GM21381 (cell line): ENCODE results near the gene IL22RA2.

Experiments used
- ATAC-seq: cut with Tn5 transposase; IDR thresholded peaks from one replicate; pipeline ENCODE4 v1.9.1; 2021; ENCODE audit warnings: mild to moderate bottlenecking, moderate library complexity; ENCODE audit not compliant: unreplicated experiment

Gene IL22RA2

DNA sequence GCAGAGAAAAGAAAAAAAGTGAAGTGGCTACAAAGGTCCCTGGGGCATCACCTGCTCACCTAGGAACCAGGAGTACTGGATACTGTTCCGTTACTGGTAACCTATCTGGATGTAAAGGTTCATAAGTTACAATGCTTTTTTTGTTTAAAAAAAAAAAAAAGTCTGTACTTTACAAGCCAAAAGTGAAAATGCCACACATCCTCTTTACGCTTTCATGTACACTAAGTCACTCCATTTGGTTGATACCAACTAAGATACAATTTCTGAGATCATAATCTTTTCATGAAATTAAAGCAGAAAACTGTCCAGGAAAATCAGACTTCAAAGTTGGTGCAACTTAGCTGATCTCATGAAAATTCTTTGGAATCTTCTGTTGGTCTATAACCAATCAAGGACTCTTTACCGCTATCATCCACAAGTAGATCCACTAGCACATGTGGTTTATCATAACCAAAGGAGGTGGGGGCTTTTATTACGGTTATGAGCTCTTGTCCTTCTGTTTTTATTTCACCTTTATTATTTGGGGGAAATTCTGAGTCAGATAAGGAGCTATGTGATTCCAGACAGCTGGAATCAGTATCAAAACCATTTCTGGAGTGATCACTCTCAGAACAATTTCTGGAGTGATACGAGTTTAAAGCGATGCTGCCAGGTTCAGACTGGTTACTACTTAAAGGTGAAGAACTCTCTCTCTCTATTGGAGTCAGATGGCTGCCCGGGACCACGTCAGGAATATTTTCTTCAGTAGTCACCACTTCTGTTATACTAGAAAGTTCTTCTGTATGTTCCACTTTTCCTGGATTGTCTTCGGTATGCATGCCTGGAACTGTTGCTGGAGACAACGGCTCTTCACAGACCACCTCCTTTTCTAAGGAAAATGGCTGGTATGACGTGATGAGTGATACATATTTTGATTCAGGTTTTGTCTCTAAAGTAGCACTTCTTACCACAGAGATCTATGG lies 24.5 kb upstream of the IL22RA2 start:
- no peak for ATAC-seq

GRCh38 chr6:137193256-137194070 lies 20.0 kb upstream of the IL22RA2 start:
- no peak for ATAC-seq

DNA sequence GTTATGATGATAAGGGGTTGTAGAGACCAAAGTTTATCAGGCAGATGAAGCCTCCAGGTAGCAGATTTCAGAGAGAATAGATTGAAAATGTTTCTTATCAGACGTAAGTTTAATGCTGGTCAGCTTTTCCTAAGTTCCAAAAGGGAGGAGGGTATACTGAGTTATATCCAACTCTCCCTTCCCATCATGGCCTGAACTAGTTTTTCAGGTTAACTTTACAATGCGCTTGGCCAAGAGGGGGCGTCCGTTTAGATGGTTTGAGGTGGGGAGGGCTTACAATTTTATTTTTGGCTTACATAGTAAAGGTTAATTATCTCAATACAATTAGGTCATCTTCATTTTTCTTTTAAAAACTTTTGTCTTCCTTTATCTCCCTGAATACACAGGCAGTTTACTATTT lies 19.4 kb upstream of the IL22RA2 start:
- ATAC-seq, result no peak

DNA sequence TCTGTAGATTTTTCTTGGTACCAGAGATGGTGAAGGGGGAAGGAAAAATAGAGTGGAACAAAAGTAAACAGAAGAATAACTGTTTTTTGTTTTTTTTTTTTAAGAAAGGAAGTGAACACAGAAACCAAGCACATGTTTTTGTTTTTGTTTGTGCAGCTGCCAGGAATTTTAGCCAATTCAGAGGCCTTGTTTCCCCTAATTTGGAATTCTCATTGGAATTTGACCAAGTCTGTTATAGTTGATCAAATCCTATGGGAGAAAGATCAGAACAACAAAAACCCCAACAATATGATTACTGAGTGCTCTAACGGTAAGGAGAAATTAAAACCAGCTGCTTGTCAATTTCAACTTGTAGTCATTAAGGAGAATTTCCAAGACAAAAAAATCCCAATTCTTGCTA lies 18.2 kb upstream of the IL22RA2 start:
- ATAC-seq, result no peak

- no peak for ATAC-seq
Observed at GRCh38 chr6:137191236-137191635, 17.8 kb upstream of the IL22RA2 start.

DNA sequence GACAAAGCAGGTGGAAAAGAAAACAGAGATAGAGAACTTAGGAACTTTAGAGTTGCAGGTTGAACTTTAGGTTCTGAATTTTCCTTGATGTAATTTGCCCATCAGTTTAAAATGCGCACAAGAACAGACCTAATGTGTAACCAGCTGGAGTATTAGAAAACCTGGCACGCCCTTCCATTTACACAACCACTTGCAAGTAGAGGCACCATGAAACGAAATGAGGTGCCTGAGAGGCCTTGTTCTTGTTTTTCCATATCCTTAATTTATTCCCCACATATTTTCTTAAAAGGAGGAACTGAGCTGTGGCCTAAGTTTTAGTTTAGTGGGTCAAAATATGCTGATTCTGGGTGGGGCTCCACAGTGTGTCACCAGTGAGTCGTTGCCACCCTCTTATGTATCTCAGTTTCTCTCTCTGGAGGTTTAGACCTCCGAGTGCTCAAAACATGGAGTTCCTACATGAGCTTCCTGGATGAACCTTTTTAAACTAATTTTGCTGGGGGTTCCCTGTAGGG lies 17.2 kb upstream of the IL22RA2 start:
- ATAC-seq, result no peak

DNA sequence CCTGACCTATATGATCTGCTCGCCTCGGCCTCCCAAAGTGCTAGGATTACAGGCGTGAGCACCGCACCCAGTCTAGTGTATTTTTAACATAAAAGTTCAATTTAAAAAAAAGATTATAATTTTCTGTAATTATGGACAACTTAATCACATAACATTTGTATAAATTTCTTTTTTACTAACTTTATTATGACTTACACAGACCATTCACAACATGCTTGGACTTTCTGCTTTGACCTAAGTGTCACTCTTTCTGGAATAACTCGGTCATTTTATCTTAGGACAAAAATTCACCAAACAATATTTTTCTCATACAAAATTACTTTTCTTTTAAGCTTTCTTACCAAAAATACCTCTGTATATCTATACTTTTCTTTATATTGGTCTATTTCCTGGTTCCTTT lies 15.4 kb upstream of the IL22RA2 start:
- no peak for ATAC-seq

- ATAC-seq, result no peak
Observed at GRCh38 chr6:137185290-137185689, 11.8 kb upstream of the IL22RA2 start.

GRCh38 chr6:137182654-137183073 lies 9.2 kb upstream of the IL22RA2 start:
- ATAC-seq, result no peak

DNA sequence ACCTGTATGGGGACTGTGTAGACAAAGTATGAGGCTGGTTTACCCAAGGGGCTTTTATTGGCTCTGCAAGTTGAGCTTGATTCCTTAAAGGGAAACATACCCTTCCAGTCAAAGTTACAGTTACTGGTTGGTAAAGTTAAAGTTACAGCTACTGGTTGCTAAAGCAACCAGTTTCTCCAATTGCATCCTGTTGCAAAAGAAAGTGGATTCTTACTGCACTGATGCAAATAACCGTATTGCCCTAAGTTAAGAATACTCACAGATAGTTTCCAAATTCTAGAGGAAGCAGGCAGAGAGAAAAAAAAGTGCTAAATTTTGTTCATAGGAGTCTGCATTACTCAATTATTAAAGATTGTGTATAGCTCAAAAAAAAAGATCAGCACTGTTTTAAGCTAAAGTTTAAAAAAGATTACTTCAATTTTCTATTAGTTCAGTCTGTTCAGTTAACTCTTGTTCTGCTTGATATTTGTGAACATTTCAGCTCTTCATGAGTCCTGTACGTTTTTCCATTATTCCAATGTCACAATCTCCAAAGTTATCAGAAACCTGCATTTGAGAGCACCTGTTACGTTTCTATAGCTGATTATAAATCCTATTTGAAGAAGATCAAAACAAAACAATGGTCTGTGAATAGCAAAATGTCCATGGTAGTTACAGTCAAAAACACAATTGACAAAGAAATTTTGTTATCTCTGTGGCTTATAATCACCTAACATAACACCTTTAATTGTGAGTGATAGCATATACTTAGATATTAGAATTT lies 8.6 kb upstream of the IL22RA2 start:
- ATAC-seq, result no peak

GRCh38 chr6:137177611-137178010 lies 4.2 kb upstream of the IL22RA2 start:
- no peak for ATAC-seq

DNA sequence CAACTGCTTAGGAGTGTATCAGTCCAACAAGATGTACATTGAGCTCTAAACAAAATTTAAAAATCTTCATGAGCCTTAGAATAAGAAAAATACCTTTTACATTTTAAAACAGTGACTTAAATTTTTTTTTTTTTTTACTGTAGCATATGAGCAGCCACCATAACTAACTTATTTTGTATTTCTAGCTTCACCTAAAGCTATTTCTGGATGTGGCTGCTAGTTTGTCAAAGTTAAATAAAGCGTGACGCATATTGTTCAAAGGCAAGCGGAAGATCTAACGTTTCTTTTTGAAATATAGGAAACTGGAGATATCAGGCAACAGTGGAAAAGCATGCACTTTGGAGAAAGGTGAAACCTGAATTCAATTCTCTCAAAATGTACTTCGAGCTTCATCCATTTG lies 3.3 kb upstream of the IL22RA2 start:
- ATAC-seq, result no peak

DNA sequence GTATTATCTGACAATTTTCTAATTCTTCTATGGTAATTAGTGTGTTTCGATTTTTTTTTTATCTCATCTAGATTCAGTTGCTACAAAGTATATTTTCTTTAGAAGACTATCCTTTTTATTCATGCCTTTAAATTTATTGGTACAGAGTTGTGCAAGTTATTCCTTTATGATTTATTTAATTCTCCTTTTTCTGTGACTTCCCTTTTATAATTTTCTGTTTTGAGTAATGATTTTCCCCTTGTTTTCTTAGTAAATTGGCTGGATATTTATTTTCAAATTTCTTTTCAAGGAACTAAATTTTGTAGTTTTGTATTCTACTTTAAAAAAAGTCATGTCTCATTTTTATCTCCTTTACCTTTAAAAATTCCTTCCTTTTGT lies 2.4 kb upstream of the IL22RA2 start:
- ATAC-seq, result no peak

- no peak for ATAC-seq
Observed at GRCh38 chr6:137175157-137175867, 1.9 kb upstream of the IL22RA2 start.

GRCh38 chr6:137172734-137173431 lies 561 bp downstream of the IL22RA2 start:
- no peak for ATAC-seq

- ATAC-seq, result no peak
Observed at GRCh38 chr6:137171824-137172733, 1.4 kb downstream of the IL22RA2 start.

GRCh38 chr6:137171053-137171374 lies 2.4 kb downstream of the IL22RA2 start:
- no peak for ATAC-seq

DNA sequence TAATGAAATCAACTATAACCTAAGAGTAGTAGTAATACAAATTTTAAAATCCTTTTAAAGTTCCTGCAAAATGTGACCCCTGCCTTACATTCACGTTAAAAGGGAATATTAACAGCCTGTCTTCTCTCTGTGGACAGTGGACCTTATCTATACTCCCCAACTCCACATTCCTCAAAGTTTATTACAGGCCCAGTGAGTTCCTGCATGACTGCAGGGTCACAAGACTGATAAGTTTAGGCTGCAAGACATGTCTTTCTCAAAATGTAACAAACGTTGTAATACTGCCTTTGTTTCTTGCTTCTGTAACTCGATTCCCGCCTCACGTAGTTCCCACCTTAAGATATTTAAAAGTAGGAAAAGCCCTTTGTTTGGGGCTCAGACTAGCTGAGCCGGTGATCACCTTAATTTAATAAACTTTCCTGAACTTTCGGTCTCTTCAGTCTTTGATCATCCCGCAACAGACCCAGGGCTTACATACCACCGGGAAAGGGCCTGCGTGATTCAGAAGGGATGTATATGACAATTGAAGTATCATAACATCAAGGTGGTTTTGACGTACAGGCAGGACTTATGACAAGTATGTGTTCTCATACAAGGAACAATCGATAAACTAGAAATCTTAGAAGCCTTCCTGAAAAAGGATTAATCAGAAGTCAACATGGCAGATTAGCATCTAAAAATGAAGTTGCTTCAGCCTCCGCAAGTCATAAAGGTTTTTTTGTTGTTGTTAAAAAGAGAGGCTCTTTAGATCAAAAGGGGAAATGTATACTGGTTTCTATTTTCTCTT lies 3.0 kb downstream of the IL22RA2 start:
- no peak for ATAC-seq
